GM19397 (cell line): ENCODE results near the gene KRTAP10-3.

Source experiments
- ATAC-seq: cut with Tn5 transposase; IDR thresholded peaks from one replicate; pipeline ENCODE4 v1.9.1; 2021; ENCODE audit warnings: mild to moderate bottlenecking, moderate library complexity; ENCODE audit not compliant: unreplicated experiment

Gene KRTAP10-3

DNA sequence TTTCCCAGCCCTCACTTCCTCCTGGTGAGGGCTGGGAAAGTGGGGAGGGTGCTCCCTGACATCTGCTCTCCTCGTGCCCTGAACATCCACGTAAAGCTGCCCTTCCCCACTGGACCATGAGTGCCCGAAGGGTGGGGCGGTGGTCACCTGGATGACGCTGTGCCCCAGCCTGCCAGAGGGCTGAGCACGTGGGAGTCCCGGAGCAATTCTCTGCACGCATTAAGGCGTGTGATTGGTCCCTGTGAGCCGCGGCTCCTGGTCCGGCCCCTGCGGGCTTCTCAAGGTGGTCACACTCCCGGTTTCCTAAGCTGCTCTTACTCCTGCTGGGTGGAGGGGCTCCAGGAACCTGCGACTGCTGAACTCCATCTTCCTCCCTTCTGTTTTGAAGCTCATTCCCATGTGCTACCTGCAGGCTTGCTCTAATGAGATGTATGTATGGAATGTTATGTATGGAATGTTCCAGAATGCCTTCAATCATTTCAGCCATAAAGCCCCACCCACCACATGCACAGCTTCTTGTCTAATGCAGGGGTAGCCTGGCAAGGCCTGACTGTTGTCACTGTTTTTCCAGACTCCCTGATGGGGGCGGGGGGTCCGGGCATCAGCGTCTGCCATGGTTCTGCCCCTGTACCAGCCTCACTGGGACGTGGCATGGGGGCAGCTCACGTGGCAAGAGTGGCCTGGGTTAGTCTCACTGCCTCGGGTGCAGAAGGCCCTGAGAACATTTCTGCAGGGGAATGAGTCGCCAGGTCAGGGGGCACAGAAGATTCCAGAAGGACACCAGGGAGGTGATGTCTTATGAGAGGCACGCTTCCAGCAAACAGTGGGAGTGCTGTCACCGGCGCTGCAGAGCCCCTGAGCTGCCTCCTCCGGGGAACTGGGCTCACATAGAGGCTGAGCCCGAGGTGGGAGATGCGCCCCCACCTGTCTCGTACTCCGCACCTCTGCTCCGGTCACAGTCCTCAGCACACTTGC, 38.0 kb downstream of the KRTAP10-3 start:
- no peak for ATAC-seq

DNA sequence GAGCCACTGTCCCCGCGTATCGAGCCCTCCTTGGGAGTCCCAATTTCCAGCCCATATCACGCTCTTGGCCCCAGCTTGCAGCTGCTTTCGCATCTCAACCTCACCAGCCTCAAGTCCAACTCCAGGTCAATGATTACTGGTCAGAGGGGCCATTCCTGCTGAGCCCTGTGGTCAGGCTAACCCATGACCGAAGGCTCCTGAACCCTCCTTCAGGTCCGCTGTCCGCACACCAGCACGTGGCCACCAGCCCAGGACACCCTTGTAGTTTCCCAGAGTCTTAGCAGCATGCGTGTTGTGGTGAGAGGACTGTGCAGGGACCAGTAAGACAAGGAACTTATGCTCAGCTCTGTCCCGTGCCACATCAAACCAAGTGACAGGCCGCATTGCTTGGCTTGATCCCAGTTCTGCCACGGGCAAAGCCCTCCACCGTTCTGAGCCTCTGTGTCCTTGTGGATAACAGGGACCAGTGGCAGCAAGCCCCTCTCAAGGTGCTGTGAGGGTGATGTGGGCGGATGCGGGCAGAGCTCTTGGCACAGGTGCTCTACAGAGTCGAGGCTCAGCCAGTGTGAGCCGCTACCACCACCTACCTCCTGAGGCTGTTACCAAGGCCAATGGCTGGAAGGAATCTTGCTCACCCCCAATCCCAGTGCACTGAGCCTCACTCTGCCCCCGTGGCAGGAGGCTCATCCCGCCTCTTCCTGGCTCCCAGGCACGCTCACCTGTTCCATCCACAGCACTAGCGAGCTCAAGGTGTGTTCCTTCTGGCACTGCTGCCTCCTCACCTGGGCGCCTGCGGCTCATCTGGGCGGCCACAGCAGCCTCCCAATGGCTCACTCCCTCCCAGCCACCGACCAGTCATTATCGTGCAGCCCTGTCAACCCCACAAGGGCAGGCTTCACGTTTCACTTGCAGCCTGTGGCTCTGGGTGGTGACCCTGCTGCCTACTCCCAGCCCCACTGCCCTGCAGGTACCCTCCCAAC, 39.0 kb downstream of the KRTAP10-3 start:
- no peak for ATAC-seq

- no peak for ATAC-seq
Measured at GRCh38 chr21:44518686-44519085, 39.9 kb downstream of the KRTAP10-3 start.

- no peak for ATAC-seq
Measured at GRCh38 chr21:44517175-44517899, 41.3 kb downstream of the KRTAP10-3 start.

DNA sequence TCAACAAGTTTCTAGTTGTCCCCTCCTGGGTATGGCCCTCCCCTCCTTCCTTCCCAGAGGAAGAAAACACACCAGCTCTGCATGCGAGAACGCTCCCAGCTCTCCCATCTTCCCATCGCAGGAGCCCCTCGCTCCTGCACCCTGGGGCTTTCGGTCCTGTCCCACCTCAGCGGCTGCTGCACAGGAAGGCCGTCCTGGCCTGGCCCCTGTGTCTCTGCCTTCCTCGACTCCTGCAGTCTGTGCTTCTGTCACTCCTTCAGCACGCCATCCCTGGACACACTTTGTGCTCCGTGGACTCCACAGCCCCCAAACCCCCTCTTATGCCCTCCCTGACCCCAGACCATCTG, 41.8 kb downstream of the KRTAP10-3 start:
- no peak for ATAC-seq

GRCh38 chr21:44516342-44516741, 42.3 kb downstream of the KRTAP10-3 start:
- ATAC-seq = no peak

GRCh38 chr21:44515359-44516165, 43.0 kb downstream of the KRTAP10-3 start:
- ATAC-seq = no peak

- ATAC-seq = no peak
Measured at GRCh38 chr21:44514746-44515358, 43.7 kb downstream of the KRTAP10-3 start.

DNA sequence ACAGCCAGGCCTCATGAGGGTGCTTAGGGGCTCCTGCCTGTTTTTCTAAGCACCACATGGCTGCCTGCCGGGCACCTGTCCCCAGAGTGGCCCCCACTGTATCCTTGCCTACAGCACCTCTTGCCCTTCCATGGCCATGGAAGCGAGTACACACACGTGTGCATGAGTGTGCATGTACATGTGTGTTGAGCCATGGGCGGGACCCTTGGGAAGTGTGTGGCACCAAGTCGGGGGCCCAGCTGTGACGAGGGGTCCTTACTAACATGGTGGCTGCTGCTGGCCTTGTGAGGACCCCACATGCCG, 44.4 kb downstream of the KRTAP10-3 start:
- ATAC-seq = no peak

GRCh38 chr21:44513389-44514217, 45.0 kb downstream of the KRTAP10-3 start:
- ATAC-seq = no peak

DNA sequence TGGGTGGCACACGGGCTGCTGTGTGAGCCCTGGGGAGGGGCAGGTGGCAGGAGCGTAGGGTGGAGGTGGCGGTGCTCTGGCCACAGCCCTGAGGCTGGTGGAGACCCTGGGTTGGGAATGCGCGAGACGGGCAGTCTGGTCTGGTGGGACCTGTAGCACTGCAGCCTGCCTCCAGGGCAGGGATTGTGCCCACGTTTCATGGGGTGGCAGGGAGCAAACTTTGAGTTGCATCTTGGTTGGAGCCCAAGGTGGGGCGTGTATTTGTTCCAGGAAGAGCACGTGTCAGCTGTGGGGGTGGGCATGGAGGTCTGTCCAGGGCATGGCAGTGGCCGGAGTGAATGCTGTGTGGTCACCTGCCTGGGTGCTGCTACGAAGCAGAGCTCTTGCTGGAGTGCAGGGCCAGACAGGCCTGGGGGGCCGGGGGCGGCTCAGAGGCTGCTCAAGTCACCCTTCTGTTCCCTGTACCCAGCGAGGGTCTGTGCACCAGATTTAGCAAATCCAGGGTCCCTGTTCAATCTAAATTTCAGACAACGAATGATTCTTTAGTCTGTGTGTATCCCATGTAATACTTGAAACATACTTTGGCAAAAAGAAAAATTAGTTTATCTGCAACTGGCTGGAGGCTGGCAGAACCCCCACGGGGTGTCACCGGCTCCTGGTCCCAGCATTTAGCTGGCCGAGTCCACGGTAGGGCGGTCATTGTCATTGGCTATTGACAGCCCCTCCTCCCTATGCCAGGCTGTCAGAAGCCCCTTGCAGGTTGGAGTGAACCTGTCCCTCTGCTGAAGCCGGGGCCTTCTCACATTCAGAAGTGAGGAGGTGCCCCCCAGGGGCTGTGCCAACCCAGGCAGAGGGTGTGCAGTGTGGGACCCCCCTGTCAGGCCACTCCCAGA, 45.9 kb downstream of the KRTAP10-3 start:
- no peak for ATAC-seq

GRCh38 chr21:44511938-44512275, 46.7 kb downstream of the KRTAP10-3 start:
- ATAC-seq = no peak

GRCh38 chr21:44511219-44511937, 47.2 kb downstream of the KRTAP10-3 start:
- ATAC-seq = no peak

- ATAC-seq = no peak
Measured at GRCh38 chr21:44510508-44511218, 47.9 kb downstream of the KRTAP10-3 start.

DNA sequence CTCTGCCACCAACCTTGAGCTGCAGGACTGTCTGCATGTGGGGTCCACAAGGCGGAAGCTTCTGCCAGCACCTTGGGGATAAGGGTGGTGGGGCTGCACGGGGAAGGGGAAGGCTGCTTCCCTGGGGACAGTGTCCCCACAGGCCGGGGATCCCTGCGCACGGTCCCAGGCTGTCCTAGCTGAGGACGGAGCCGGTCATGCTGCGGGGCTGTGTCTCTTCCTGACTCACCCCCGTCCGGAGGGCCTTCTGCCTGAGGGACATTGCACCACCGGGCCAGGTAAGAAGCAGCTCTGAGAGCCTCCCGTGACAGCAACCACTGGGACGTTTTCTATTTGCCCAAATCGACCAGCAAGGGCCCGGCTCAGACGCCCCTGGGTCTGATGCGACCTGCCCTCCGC, 48.5 kb downstream of the KRTAP10-3 start:
- no peak for ATAC-seq

DNA sequence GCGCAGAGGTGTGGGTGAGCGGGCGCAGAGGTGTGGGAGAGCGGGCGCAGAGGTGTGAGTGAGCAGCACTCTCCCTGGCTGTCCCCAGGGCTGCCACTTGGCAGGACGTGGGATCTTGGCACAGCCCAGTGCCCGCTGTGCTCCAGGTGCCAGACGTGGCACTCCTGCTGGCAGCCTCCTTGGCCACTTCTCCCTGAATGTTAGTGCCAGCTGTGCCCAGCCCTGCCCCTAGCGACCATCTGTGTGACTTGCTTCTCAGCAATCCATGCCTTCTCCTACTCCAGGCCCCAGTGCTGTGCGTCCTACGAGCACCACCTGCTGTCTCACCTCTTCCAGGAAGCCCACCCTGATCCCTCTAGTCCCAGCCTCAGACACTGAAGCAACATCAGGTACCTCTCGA, 49.1 kb downstream of the KRTAP10-3 start:
- no peak for ATAC-seq
